GM12878 (cell line): ENCODE data around the gene CCDC82. TPM values are rescaled to one million over a fixed set of nuclear protein-coding genes. Genes with fewer than 3 reads are reported as not detected.

Experiments
- ATAC-seq: fragments of 200-7000 bp; cut with Tn5 transposase; 3 replicates; pipeline ENCODE4 v1.9.1; 2020; ENCODE audit warnings: mild to moderate bottlenecking, moderate library complexity
- BruUV-seq: library from RNA; stranded (reverse); fragments of 400-500 nt; replicated peaks from 2 replicates; lab custom pipeline; 2021; lab: Mats Ljungman, UMichigan
- CTCF ChIA-PET: fragments of 300-600 bp; sonication (Branson Sonifier 250); formaldehyde crosslinking; extraction: SDS; loops from one replicate; lab custom pipeline; 2021; ENCODE audit warnings: inconsistent platforms; lab: Yijun Ruan, JAX
- POLR2A ChIA-PET: fragments of 350-600 bp; formaldehyde crosslinking; extraction: SDS; loops from one replicate; lab custom pipeline; 2021; ENCODE audit warnings: inconsistent platforms; lab: Charles Lee
- RAD21 ChIA-PET: fragments of 300-600 bp; sonication (Branson Sonifier 250); formaldehyde crosslinking; loops from one replicate; lab custom pipeline; 2023; ENCODE audit warnings: antibody characterized with exemption; ENCODE audit not compliant: unreplicated experiment; lab: Charles Lee
- SMC1A ChIA-PET: fragments of 300-600 bp; sonication (Branson Sonifier 250); formaldehyde crosslinking; loops from one replicate; lab custom pipeline; 2023; ENCODE audit not compliant: unreplicated experiment, uncharacterized antibody; lab: Charles Lee
- DNase-seq: peaks from one replicate; pipeline ENCODE4 v3.0.0-alpha.2; 2011; ENCODE audit warnings: low read depth, low spot score
- FAIRE-seq: peaks from 3 replicates; lab custom pipeline; 2011; peaks lifted over from hg19 to GRCh38; lab: Jason Lieb, UNC
- H2AFZ ChIP-seq: 2 replicates; pipeline ENCODE4 v1.6.0; 2011; ENCODE audit warnings: low read depth, low read length, control low read depth; ENCODE audit not compliant: control insufficient read depth
- H3K27ac ChIP-seq: 2 replicates; pipeline ENCODE4 v1.5.1; 2011; ENCODE audit warnings: control low read depth; ENCODE audit not compliant: control insufficient read depth, insufficient read depth
- H3K27me3 ChIP-seq, 2 experiments: replicated peaks in 1 of 2; 2 replicates each; pipeline versions ENCODE4 v1.6.0 to v1.6.1; 2011; ENCODE audit warnings: low read length in 1 of 2; ENCODE audit not compliant: control insufficient read depth in 2 of 2, insufficient read depth in 2 of 2
- H3K36me3 ChIP-seq, 2 experiments: 2 replicates each; pipeline ENCODE4 v1.5.1; 2011; ENCODE audit warnings: low read length in 1 of 2; ENCODE audit not compliant: control insufficient read depth in 2 of 2, insufficient read depth in 2 of 2
- H3K4me1 ChIP-seq: 2 replicates; pipeline ENCODE4 v1.6.1; 2011; ENCODE audit warnings: mild to moderate bottlenecking, low read length, moderate library complexity, mixed read lengths; ENCODE audit not compliant: control insufficient read depth, insufficient read depth
- H3K4me2 ChIP-seq: 2 replicates; pipeline ENCODE4 v1.6.0; 2011; ENCODE audit warnings: control low read depth; ENCODE audit not compliant: control insufficient read depth, insufficient read depth
- H3K4me3 ChIP-seq: fragments of 200-600 bp; sonication (generic); 2 replicates; pipeline ENCODE4 v1.5.1; 2016
- H3K79me2 ChIP-seq: 2 replicates; pipeline ENCODE4 v1.6.0; 2011; ENCODE audit warnings: low read length; ENCODE audit not compliant: control insufficient read depth, insufficient read depth
- H3K9ac ChIP-seq: 2 replicates; pipeline ENCODE4 v1.8.0; 2011; ENCODE audit warnings: low read length, control low read depth, mixed read lengths; ENCODE audit not compliant: control insufficient read depth, insufficient read depth
- H3K9me3 ChIP-seq: replicated peaks from 3 replicates; pipeline ENCODE4 v1.5.1; 2011; ENCODE audit warnings: mild to moderate bottlenecking, low read length; ENCODE audit not compliant: control insufficient read depth, insufficient read depth
- H4K20me1 ChIP-seq: 2 replicates; pipeline ENCODE4 v1.6.0; 2011; ENCODE audit not compliant: control insufficient read depth, insufficient read depth
- BACH1 ChIP-seq: fragments of 450-650 bp; IDR thresholded peaks from 2 replicates; pipeline ENCODE4 v1.6.1; 2017; ENCODE audit warnings: mild to moderate bottlenecking, borderline replicate concordance
- BCLAF1 ChIP-seq: fragments of 450-650 bp; IDR thresholded peaks from 2 replicates; pipeline ENCODE4 v1.6.1; 2017; ENCODE audit warnings: antibody characterized with exemption, mild to moderate bottlenecking, moderate library complexity
- BHLHE40 ChIP-seq, 2 experiments: fragments of 450-650 bp in 1 of 2; IDR thresholded peaks; 2 replicates each; pipeline ENCODE4 v1.6.1; 2011 to 2017; ENCODE audit warnings: low read depth in 2 of 2, borderline replicate concordance in 1 of 2, improper control_type of control experiment in 1 of 2, low read length in 1 of 2, mild to moderate bottlenecking in 1 of 2
- CBFB ChIP-seq: IDR thresholded peaks from 2 replicates; pipeline ENCODE4 v1.6.1; 2016; ENCODE audit warnings: antibody characterized with exemption, low read depth
- CHD1 ChIP-seq: IDR thresholded peaks from 2 replicates; pipeline ENCODE4 v1.6.1; 2012; ENCODE audit warnings: low read depth, low read length, improper control_type of control experiment
- CHD4 ChIP-seq: fragments of 200-600 bp; sonication (generic); IDR thresholded peaks from 2 replicates; pipeline ENCODE4 v1.6.1; 2016; ENCODE audit warnings: mild to moderate bottlenecking
- ELK1 ChIP-seq: IDR thresholded peaks from 2 replicates; pipeline ENCODE4 v1.6.1; 2012; ENCODE audit warnings: low read depth, low read length, improper control_type of control experiment
- HCFC1 ChIP-seq: fragments of 150-350 bp; IDR thresholded peaks from 2 replicates; pipeline ENCODE4 v1.6.1; 2014; ENCODE audit warnings: low read length
- IRF3 ChIP-seq: fragments of 450-650 bp; IDR thresholded peaks from 2 replicates; pipeline ENCODE4 v1.6.1; 2014; ENCODE audit warnings: mild to moderate bottlenecking
- MXI1 ChIP-seq: fragments of 150-350 bp; IDR thresholded peaks from 2 replicates; pipeline ENCODE4 v1.6.1; 2011; ENCODE audit warnings: low read depth, mild to moderate bottlenecking, inconsistent platforms, low read length, improper control_type of control experiment
- RAD51 ChIP-seq: fragments of 450-650 bp; IDR thresholded peaks from 2 replicates; pipeline ENCODE4 v1.6.1; 2016; ENCODE audit warnings: moderate library complexity, mild to moderate bottlenecking, inconsistent platforms
- RBBP5 ChIP-seq: fragments of 200-600 bp; sonication (generic); conservative IDR thresholded peaks from 2 replicates; pipeline ENCODE4 v1.6.1; 2016
- ZBTB4 ChIP-seq: fragments of 450-650 bp; formaldehyde crosslinking; IDR thresholded peaks from 2 replicates; pipeline ENCODE4 v1.4.0; 2022; ENCODE audit warnings: mild to moderate bottlenecking, moderate library complexity
- ZNF24 ChIP-seq: fragments of 450-650 bp; IDR thresholded peaks from 2 replicates; pipeline ENCODE4 v1.6.1; 2017; ENCODE audit warnings: antibody characterized with exemption, mild to moderate bottlenecking
- whole genome bisulfite sequencing: methylation state at CpG from one replicate; pipeline ENCODE4 v1.1.6; 2016; ENCODE audit warnings: low lambda C conversion rate; ENCODE audit not compliant: insufficient replicate concordance, insufficient coverage; ENCODE audit errors: missing lambda C conversion rate; 5-methylcytosine and 5-hydroxymethylcytosine counted together
- in situ Hi-C: fragments of 300-500 bp; cut with MboI; formaldehyde crosslinking; loops from 9 replicates; pipeline ENCODE4 v1.14.3; 2018; ENCODE audit warnings: mixed read lengths
- intact Hi-C: fragments of 100-400 bp; cut with micrococcal nuclease; formaldehyde crosslinking; loops from one replicate; pipeline ENCODE4 v1.14.2; 2022; ENCODE audit not compliant: unreplicated experiment
- polyA plus RNA-seq, 11 experiments: library from polyadenylated mRNA; depleted of rRNA in 4 of 11; unstranded in 6 of 11; stranded (reverse) in 5 of 11; fragments of >200 nt; fragmentation: Nextera tagmentation in 4 of 11; fragmentation: Illumina TruSeq in 1 of 11; extraction: Ambion mirVana in 4 of 11; extraction: Trizol in 1 of 11; gene quantifications; 1 replicate in 1 of 11; 2 replicates in 10 of 11; pipeline versions ENCODE4 v1.2.1 to v1.2.3, GENCODE V29; 2011 to 2016; ENCODE audit warnings: inconsistent platforms in 2 of 11, missing spikeins in 2 of 11, low read depth in 1 of 11
- total RNA-seq, 4 experiments: library from RNA; depleted of rRNA in 3 of 4; stranded (reverse); fragments of >200 nt in 3 of 4; fragmentation: Illumina TruSeq in 1 of 4; extraction: Trizol in 1 of 4; gene quantifications; 2 replicates each; pipeline versions ENCODE4 v1.2.1 to v1.2.3, GENCODE V29; 2013 to 2021

Gene CCDC82
- total and polyA plus RNA-seq, 10 of the 15 experiments (the other 5 are each of a cell fraction or from before 2014, with no cell fraction given) = 15.2 to 62.4 (median 28.8) TPM

- no peak for TF ChIP-seq RAD51
- no peak for TF ChIP-seq IRF3
- no peak for TF ChIP-seq ZNF24
- TF ChIP-seq BHLHE40 (IDR thresholded peaks at IDR 0.05; ENCODE audit: borderline replicate concordance in 1 of 2, low read depth in 2 of 2, low read length in 1 of 2) = no peak
Measured at GRCh38 chr11:96361778-96362177, 27.9 kb downstream of the CCDC82 start (continued).

GRCh38 chr11:96358321-96358720 is 31.4 kb downstream of the CCDC82 start:
- Histone ChIP-seq H4K20me1 (no peaks in the 10 kb centered on the region), H3K4me2 (no peak overlapping the region), H3K79me2 (no peaks in the 10 kb centered on the region), H3K9me3 (no peaks in the 10 kb centered on the region), H3K9ac (no peak overlapping the region), H3K4me1 (no peaks in the 10 kb centered on the region), H3K36me3 (peaks cover 2 to 12% of the 10 kb centered on the region in 2 experiments; a peak in 3 of 4 replicates), H3K4me3 (no peak overlapping the region), H2AFZ (no peak overlapping the region), H3K27me3 (no peaks in the 10 kb centered on the region), H3K27ac (no peak overlapping the region; the same call in 1 of the 2 replicates)
- 98% methylated on average over 3 of the region's 3 CpGs for WGBS
- SMC1A ChIA-PET = interaction anchor here (1.6 kb wide), 1 partner anchor 15 kb away, joined by 5 read pairs; the partner anchor contains the start of gene MAML2
- ATAC-seq (no peak), DNase-seq (no peak), FAIRE-seq (no peak)
- in situ Hi-C loops = no loop called here
- intact Hi-C loops = no loop called here
- no TSS peak for BruUV-seq
- POLR2A ChIA-PET = no interaction called here
- CTCF ChIA-PET = interaction anchor here (1.5 kb wide), 1 partner anchor 107 kb away, joined by 3 read pairs; no protein-coding TSS in a partner anchor
- RAD21 ChIA-PET = interaction anchor here (2.7 kb wide), 1 partner anchor 31 kb away, joined by 6 read pairs; the partner anchor contains the start of genes CCDC82 and JRKL
- TF ChIP-seq BCLAF1 (no peak), CHD4 (no peak), HCFC1 (no peak), CHD1 (no peak), CBFB (no peak), BACH1 (no peak), RBBP5 (no peak), ELK1 (no peak), ZBTB4 (CRISPR knock-in tag) (no peak), MXI1 (no peak)
